B cell (primary cell): ENCODE data around the gene DNAJC11. TPM values are rescaled to one million over a fixed set of nuclear protein-coding genes. Genes with fewer than 3 reads are reported as not detected.
A peak's percentile ranks its signal among the peaks of the same experiment; 100 is the strongest.

Experiments used
- ATAC-seq: fragments of 200-7000 bp; cut with Tn5 transposase; one replicate; pipeline ENCODE4 v1.10.0; 2021; ENCODE audit warnings: low read depth, mild to moderate bottlenecking, moderate number of reproducible peaks, moderate library complexity
- CTCF ChIA-PET: fragments of 350-600 bp; sonication (Branson Sonifier 250); formaldehyde crosslinking; loops from one replicate; lab custom pipeline; 2021; ENCODE audit warnings: antibody characterized with exemption, inconsistent platforms; lab: Charles Lee
- POLR2A ChIA-PET: fragments of 350-600 bp; sonication (Branson Sonifier 250); formaldehyde crosslinking; loops from one replicate; lab custom pipeline; 2021; ENCODE audit warnings: antibody characterized with exemption; lab: Charles Lee
- DNase-seq: peaks from one replicate; pipeline ENCODE4 v3.0.0; 2013
- H2AFZ ChIP-seq: 2 replicates; pipeline ENCODE4 v1.6.1; 2012; ENCODE audit warnings: mild to moderate bottlenecking, low read depth, low read length; ENCODE audit not compliant: insufficient read depth, poor library complexity, severe bottlenecking
- H3K27ac ChIP-seq, 2 donors: 1 replicate in 1 of 2; 2 replicates in 1 of 2; pipeline ENCODE4 v1.5.1; 2012 to 2013; ENCODE audit warnings: low read length in 2 of 2, mild to moderate bottlenecking in 2 of 2, moderate library complexity in 1 of 2
- H3K27me3 ChIP-seq, 4 experiments: fragments of 200-600 bp in 1 of 4; sonication (generic) in 1 of 4; replicated peaks in 1 of 4; 1 replicate in 2 of 4; 2 replicates in 2 of 4; pipeline versions ENCODE4 v1.6.1 to v1.7.0; 2013 to 2016; ENCODE audit warnings: low read length in 3 of 4, mild to moderate bottlenecking in 2 of 4, mixed read lengths in 1 of 4, moderate library complexity in 1 of 4; ENCODE audit not compliant: insufficient read depth in 4 of 4, control insufficient read depth in 3 of 4; ENCODE audit errors: control extremely low read depth in 1 of 4
- H3K36me3 ChIP-seq, 2 experiments: replicated peaks in 1 of 2; 1 replicate in 1 of 2; 2 replicates in 1 of 2; pipeline versions ENCODE4 v1.6.1 to v1.7.1; 2013; ENCODE audit warnings: low read length in 1 of 2; ENCODE audit not compliant: insufficient read depth in 2 of 2, control insufficient read depth in 1 of 2; ENCODE audit errors: control extremely low read depth in 1 of 2, extremely low read depth in 1 of 2
- H3K4me1 ChIP-seq, 2 donors: fragments of 200-600 bp in 1 of 2; sonication (generic) in 1 of 2; 1 replicate in 1 of 2; 2 replicates in 1 of 2; pipeline versions ENCODE4 v1.5.1 to v1.6.1; 2013 to 2017; ENCODE audit warnings: low read length in 2 of 2; ENCODE audit not compliant: control insufficient read depth in 2 of 2, insufficient read depth in 2 of 2
- H3K4me2 ChIP-seq: replicated peaks from 2 replicates; pipeline ENCODE3; 2012; ENCODE audit warnings: mild to moderate bottlenecking, low read depth, low read length; ENCODE audit not compliant: poor library complexity, severe bottlenecking
- H3K4me3 ChIP-seq, 5 experiments: fragments of 200-600 bp in 1 of 5; sonication (generic) in 1 of 5; 1 replicate in 3 of 5; 2 replicates in 2 of 5; pipeline versions ENCODE4 v1.5.1 to v1.7.0; 2011 to 2016; ENCODE audit warnings: low read length in 4 of 5, mild to moderate bottlenecking in 4 of 5, low read depth in 2 of 5, control low read depth in 1 of 5, moderate library complexity in 1 of 5; ENCODE audit not compliant: insufficient read depth in 1 of 5; ENCODE audit errors: control extremely low read depth in 1 of 5, extremely low read depth in 1 of 5
- H3K79me2 ChIP-seq: fragments of 200-600 bp; sonication (generic); one replicate; pipeline ENCODE4 v1.6.0; 2016; ENCODE audit warnings: low read length; ENCODE audit not compliant: control insufficient read depth, insufficient read depth
- H3K9ac ChIP-seq: fragments of 200-600 bp; sonication (generic); 2 replicates; pipeline ENCODE4 v1.6.1; 2017; ENCODE audit warnings: mild to moderate bottlenecking, low read length, moderate library complexity
- H3K9me3 ChIP-seq, 3 donors: one replicate each; pipeline versions ENCODE4 v1.6.1 to v1.7.1; 2013; ENCODE audit warnings: low read length in 2 of 3; ENCODE audit not compliant: control insufficient read depth in 2 of 3, insufficient read depth in 1 of 3; ENCODE audit errors: control extremely low read depth in 1 of 3
- H4K20me1 ChIP-seq: 2 replicates; pipeline ENCODE4 v1.6.0; 2012; ENCODE audit warnings: mild to moderate bottlenecking, low read length; ENCODE audit not compliant: insufficient read depth, control insufficient read depth, poor library complexity, severe bottlenecking
- H3K27ac Mint-ChIP-seq: one replicate; pipeline ENCODE4 v1.8.0; 2021; ENCODE audit warnings: mixed read lengths
- H3K27me3 Mint-ChIP-seq: one replicate; pipeline ENCODE4 v1.8.0; 2021; ENCODE audit warnings: mixed read lengths
- H3K4me1 Mint-ChIP-seq: one replicate; pipeline ENCODE4 v1.8.0; 2021; ENCODE audit warnings: mixed read lengths
- H3K4me3 Mint-ChIP-seq: one replicate; pipeline ENCODE4 v1.8.0; 2021; ENCODE audit warnings: mixed read lengths
- H3K9me3 Mint-ChIP-seq: one replicate; pipeline ENCODE4 v1.8.0; 2022; ENCODE audit warnings: mixed read lengths; ENCODE audit not compliant: insufficient read depth
- CTCF ChIP-seq: fragments of 200-600 bp; IDR thresholded peaks from one replicate; pipeline ENCODE4 v1.8.0; 2022; ENCODE audit warnings: antibody characterized with exemption, mild to moderate bottlenecking
- EZH2 ChIP-seq: IDR thresholded peaks from 2 replicates; pipeline ENCODE4 v1.6.1; 2012; ENCODE audit warnings: borderline replicate concordance, low read depth, mild to moderate bottlenecking, moderate library complexity, low read length; ENCODE audit not compliant: insufficient read depth, poor library complexity, severe bottlenecking
- WGBS: methylation state at CpG from one replicate; pipeline ENCODE4 v1.1.5; 2013; ENCODE audit warnings: missing lambda C conversion rate; ENCODE audit not compliant: insufficient coverage; 5-methylcytosine and 5-hydroxymethylcytosine counted together
- intact Hi-C: fragments of 100-400 bp; cut with micrococcal nuclease; formaldehyde crosslinking; loops from one replicate; pipeline ENCODE4 v1.10.0; 2022
- polyA plus RNA-seq: library from polyadenylated mRNA; depleted of rRNA; stranded (reverse); fragments of >200 nt; gene quantifications from 2 replicates; pipeline ENCODE4 v1.2.3, GENCODE V29; 2012
- total RNA-seq, 2 donors: library from RNA; stranded (reverse); fragments of 120-200 nt in 1 of 2; gene quantifications; 1 replicate in 1 of 2; 2 replicates in 1 of 2; pipeline versions ENCODE4 v1.2.3 to v1.2.4, GENCODE V29; 2013 to 2022

The DNAJC11 gene
- total and polyA plus RNA-seq, 2 donors (not counting 1 experiment from before 2014, with no cell fraction given): 29.2 to 51.6 TPM

- Histone ChIP-seq H3K79me2 (peaks cover 59% of the 10 kb centered on the region), H4K20me1 (peaks cover 54% of the 10 kb centered on the region), H2AFZ (peak overlapping the region; percentile 36), H3K4me2 (peak overlapping the region; percentile 100), H3K9ac (peak overlapping the region; percentile 39), H3K9me3 (no peaks in the 10 kb centered on the region), H3K4me1 (peaks cover 29 to 42% of the 10 kb centered on the region in 2 donors), H3K27me3 (no peaks in the 10 kb centered on the region), H3K27ac (peak overlapping the region in 1 of 2 donors; percentile 54), H3K36me3 (peaks cover 0 to 32% of the 10 kb centered on the region in 2 experiments), H3K4me3 (peak overlapping the region in 4 of 5 experiments; percentile 4 to 35 (median 22))
- Mint-ChIP-seq H3K4me3 (peak overlapping the region; percentile 93), H3K4me1 (peaks cover 41% of the 10 kb centered on the region), H3K27ac (peak overlapping the region; percentile 73), H3K27me3 (no peaks in the 10 kb centered on the region), H3K9me3 (no peaks in the 10 kb centered on the region)
- TF ChIP-seq CTCF (no peak), EZH2 (no peak)
- DNase-seq: peak; percentile 60
- ChIA-PET CTCF (interaction anchor here (1.1 to 5.4 kb wide), 5 partner anchors 18 to 47 kb away, joined by 3 to 33 read pairs (median 4); partner anchors contain the start of genes NOL9, TAS1R1 and THAP3), POLR2A (interaction anchor here (0.6 to 1.7 kb wide), 2 partner anchors 16 to 19 kb away, joined by 3 to 7 read pairs; partner anchors contain the start of gene ZBTB48)
- WGBS: 65% methylated on average over 27 of the region's 31 CpGs
- intact Hi-C loops: loop anchor here (2.0 kb wide), 1 partner anchor 13 kb away; the partner anchor contains the start of gene PHF13
- no peak for ATAC-seq
These were observed 102.3 kb downstream of the DNAJC11 start for GRCh38 chr1:6599141-6599975.

DNA sequence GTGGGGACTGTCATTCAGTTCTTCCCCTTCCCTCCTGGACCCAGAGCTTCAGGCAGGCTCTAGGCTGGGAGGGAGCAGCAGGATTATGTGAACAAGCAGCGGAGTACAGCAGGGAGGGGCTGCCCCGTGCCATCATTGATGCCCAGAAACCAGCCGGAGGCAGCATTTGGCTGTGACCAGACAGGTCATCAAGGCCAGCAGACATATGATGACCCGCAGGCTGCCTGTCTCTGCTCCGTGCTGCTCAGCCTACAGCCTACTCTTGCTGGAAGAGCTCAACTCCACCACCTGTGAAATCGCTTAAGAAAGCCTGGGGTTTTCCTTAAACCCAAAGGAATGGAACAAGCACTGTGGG lies 103.9 kb downstream of the DNAJC11 start:
- no peak for DNase-seq
- ATAC-seq: no peak
- no peak overlapping the region for H3K9ac ChIP-seq
- POLR2A ChIA-PET: interaction anchor here (0.6 kb wide), 1 partner anchor 18 kb away, joined by 4 read pairs; the partner anchor contains the start of gene ZBTB48
- intact Hi-C loops: loop anchor here (2.0 kb wide), 1 partner anchor 15 kb away; the partner anchor contains the start of gene PHF13
- Mint-ChIP-seq H3K9me3 (no peaks in the 10 kb centered on the region), H3K27ac (no peak overlapping the region), H3K27me3 (no peaks in the 10 kb centered on the region), H3K4me3 (no peak overlapping the region), H3K4me1 (peaks cover 30% of the 10 kb centered on the region)
- H3K27me3 ChIP-seq: no peaks in the 10 kb centered on the region
- H3K4me2 ChIP-seq: no peak overlapping the region
- peaks cover 21 to 30% of the 10 kb centered on the region in 2 donors for H3K4me1 ChIP-seq
- peaks cover 59% of the 10 kb centered on the region for H3K79me2 ChIP-seq
- H3K4me3 ChIP-seq: no peak overlapping the region
- H3K9me3 ChIP-seq: no peaks in the 10 kb centered on the region
- peaks cover 56% of the 10 kb centered on the region for H4K20me1 ChIP-seq
- WGBS: 99% methylated on average over 6 of the region's 6 CpGs
- H3K27ac ChIP-seq: no peak overlapping the region
- CTCF ChIA-PET: interaction anchor here (0.9 kb wide), 1 partner anchor 15 kb away, joined by 3 read pairs; no protein-coding TSS in a partner anchor
- peaks cover 0 to 48% of the 10 kb centered on the region in 2 experiments for H3K36me3 ChIP-seq
- no peak overlapping the region for H2AFZ ChIP-seq
- no peak for TF ChIP-seq CTCF
- no peak for TF ChIP-seq EZH2
